Left renal cortex interstitium (tissue), 4 donors: ENCODE measurements around the gene RYK. TPM values are rescaled to one million over a fixed set of nuclear protein-coding genes. Genes with fewer than 3 reads are reported as not detected.
A peak's percentile ranks its signal among the peaks of the same experiment; 100 is the strongest.
"Not testable (repeated sequence)": the region's sequence is repeated elsewhere in the genome, so short reads cannot be mapped to it uniquely, and the experiment has no call there.

Experiments used
- DNase-seq, 4 donors: peaks; one replicate each; pipeline ENCODE4 v3.0.0-alpha.2; 2013; ENCODE audit warnings: low read depth in 4 of 4, low spot score in 2 of 4, missing footprints in 1 of 4
- polyA plus RNA-seq, 4 donors: library from polyadenylated mRNA; unstranded; fragments of 120-200 nt; gene quantifications; one replicate each; pipeline ENCODE4 v1.2.1, GENCODE V29; 2013; ENCODE audit not compliant: insufficient read length in 4 of 4

The RYK gene
- polyA plus RNA-seq, 4 donors, result 88.9 to 106 (median 95.6) TPM

DNA sequence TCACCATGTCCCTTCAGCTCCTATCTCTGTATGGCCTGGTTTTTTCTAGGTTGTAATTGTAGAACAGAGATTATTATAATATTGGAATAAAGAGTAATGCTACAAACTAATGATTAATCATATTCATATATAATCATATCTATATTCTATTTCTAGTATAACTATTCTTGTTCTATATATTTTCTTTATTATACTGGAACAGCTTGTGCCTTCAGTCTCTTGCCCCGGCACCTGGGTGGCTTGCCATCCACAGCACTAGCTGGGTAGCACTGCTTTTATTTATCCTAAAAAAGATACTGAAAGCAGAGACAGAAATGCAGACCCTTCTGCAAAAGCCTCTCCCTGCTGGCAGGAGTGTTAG is 25.9 kb downstream of the RYK start:
- not testable (repeated sequence) for DNase-seq

DNA sequence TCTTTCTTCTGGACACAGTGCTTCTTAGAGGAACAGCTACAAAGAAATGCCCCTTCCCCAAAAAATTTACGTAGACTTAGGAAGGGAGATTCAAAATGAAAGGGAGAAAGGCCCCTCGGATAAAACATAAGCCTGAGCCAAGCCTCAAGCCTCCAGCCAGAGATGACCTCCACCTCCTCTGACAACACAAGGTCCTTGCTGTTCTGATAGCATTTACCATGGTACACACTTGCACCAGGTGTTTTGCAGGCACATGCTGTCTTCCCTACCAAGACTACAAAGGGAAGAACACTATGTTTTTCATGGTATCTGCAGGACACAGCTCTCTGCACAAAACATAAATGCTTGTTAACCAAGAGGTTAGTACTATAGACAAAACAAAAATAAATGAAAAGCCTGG is 27.8 kb downstream of the RYK start:
- no peak for DNase-seq

DNA sequence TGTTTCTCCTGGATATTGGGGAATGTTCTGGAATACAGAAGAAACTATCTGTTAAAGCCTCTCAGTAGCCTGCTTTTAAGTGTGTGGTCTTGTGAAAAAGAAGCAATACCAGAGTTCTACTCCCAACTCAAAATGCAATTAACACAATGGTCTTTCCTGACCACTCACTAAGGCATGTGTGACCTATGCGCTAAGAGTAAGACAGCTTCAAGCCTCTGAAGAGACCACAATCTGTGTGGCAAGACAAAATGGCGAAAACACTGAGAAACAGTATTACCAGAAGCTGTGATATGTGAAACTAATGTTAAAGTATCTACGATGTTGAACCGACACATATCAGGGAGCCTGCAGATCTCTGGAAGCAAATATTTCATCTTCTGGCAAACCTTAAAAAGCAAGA is 33.8 kb downstream of the RYK start:
- DNase-seq, result no peak

DNA sequence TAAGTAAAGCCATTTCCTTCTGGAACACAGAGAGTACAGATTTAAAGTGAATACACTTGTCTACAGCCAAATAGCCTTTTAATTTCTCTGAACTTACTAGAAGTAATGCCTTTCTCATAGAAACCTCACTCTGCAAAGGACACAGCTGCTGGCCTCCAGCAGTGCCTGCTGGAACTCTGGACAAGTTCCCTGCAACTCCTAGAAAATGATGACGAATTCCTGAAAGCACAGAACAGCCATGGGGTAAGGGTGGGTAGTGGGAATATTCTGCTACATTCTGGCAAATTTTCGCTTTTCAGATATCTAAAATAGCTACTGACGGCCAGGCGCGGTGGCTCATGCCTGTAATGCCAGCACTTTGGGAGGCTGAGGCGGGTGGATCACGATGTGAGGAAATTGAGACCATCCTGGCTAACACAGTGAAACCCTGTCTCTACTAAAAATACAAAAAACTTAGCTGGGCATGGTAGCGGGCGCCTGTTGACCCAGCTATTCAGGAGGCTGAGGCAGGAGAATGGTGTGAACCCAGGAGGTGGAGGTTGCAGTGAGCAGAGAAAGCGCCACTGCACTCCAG is 34.4 kb downstream of the RYK start:
- DNase-seq, result no peak

DNA sequence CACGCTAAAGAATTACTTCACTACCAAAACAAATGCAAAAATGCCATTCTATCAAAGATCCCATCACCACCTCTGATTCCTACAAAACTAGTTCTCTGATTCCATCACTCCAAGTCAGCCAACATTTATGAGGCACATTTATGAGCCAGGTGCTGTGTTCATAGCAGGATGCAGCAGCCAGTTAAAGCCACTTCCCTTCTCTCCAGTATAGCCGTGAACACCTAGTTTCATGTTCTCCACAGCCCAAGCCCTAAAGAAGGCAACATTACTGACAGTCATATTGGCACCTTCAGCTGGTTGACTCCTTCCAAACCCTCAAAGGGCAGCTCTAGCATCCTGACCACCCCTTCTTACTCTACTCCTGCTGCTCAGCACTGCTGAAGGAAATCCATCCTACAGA is 36.4 kb downstream of the RYK start:
- no peak for DNase-seq

DNA sequence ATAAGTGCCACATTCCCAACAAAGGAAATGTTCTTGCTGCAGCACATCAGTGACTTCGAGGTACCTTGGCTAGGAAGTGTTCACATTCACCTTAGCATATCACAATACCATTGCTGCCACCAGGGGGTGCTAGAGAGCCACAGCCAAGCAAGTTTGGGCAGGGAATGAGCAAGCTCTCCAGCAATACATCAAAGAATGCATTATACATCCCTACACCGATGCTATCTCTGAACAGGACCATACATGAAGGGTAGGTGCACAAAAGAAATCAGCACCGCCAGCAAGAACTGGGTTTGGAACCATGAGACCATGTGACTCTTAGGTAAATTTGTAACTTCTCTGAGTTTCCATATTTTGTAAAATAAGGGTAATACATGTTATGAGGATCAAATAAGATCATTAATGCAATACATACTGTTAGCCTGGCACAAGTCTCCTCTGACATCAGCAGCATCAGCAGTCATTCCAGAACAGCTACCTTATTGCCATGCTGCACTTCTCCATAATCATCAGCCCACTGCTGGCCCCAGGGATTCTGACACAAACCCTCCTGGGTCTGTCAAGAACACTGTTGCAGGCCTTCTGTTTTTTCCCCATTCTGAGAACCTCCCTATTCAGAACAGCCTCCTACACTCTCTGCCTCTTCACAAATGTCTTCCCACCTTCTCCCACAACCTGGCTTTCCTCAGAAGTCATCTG is 37.5 kb downstream of the RYK start:
- peak; percentile 21 to 54 (median 48) for DNase-seq

DNA sequence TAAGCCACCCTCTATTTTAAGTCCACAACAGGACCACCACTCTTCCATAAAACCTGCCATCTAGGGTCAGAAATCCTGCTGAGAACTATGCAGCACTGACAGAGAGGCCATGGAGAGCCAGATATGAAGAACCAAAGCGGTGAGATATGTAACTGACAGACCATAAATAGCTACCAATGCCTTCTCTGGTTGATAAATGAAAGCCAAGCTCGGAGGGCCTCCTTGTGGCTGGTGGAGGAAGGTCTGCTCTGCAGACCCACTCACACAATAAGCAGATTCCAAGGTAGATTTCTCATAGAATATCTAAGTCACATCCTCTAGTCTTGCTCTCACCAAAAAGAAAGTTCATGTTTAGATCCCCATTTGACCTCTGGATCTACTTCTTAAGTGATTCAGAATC is 38.9 kb downstream of the RYK start:
- peak in 1 of 4 donors; percentile 11 for DNase-seq

DNA sequence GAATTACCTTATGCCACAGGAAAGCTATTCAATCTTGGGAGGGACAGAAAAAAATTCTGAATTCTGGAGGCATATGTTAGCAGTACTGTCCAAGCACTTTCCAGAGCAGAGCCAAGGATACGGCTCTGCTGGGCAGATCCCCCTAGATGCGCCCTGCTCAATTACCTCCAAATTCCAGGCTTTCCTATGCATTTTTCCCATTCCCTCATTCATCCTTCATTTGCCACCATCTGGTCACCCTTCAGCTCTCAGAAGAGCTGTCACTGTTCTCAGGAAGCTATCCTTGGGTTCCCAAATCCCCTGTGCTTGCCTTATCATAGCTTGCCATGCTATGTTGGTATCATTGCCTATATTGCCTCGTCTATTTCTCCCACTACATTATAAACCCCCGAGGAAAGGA is 45.2 kb downstream of the RYK start:
- no peak for DNase-seq

DNA sequence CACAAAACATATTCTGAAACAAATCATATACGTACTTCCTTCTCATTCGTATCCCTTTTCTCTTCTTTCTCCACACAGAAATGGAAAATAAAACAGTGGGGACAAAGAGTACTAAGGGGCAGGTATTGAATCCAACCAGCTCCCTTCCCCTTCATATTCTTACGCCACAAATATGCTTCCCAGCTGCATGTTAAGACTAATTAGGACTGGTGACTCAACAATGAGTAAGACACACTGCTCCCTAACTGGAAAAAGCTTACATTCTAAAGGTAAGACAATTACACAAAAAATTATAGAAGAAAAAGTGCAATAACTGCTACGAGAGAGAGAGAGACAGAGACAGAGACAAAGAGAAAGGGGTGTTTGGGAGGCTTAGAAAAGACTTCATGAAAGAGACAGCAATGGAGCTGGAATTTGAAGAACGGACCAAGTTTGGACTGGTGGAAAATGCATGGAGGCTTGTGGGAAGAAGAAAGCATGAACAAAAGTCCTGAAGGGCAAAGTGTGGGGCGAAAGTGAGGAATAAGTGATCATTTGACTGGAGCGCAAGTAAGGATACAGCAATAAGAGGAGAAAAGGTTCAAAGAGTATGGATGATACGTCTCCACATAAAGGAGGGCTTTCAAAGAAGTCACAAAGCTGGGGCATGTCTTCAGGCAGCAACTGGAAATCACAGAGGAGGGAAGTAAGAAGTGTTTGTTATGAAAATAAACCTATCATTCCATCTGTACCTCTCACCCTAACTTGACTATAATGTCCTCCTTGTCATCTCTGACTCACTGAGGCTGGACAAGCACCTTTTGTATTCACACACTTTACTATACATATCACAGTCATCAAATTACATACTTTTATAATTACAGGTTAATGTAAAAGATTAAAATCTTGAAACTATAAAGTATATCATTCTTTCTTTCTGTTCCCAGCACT is 49.2 kb downstream of the RYK start:
- DNase-seq, result no peak

DNA sequence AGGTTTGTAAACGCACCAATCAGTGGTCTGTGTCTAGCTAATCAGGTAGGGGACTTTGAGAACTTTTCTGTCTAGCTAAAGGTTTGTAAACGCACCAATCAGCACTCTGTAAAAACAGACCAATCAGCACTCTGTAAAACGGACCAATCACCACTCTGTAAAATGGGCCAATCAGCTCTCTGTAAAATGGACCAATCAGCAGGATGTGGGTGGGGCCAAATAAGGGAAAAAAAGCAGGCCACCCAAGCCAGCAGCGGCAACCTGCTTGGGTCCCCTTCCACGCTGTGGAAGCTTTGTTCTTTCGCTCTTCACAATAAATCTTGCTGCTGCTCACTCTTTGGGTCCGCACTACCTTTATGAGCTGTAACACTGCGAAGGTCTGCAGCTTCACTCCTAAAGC is 50.8 kb downstream of the RYK start:
- not testable (repeated sequence) for DNase-seq

DNA sequence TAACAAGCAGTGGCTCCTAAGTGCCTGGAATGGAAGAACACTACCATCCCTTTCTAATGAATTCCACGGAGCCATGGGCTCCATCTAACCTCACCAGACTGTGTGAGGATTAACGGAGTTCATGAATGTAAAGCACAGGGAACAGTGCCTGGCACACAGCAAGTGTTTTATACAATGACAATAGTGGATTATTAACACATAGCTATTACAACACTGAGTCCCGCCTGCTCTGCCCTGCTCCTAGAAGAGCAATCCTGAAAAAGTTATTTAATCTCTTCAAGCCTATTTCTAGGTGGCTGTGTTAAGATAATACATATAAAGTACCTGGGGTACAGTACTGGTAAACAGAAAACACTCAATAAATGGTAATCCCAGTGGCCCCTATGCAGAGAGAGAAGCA is 51.4 kb downstream of the RYK start:
- DNase-seq, result no peak

DNA sequence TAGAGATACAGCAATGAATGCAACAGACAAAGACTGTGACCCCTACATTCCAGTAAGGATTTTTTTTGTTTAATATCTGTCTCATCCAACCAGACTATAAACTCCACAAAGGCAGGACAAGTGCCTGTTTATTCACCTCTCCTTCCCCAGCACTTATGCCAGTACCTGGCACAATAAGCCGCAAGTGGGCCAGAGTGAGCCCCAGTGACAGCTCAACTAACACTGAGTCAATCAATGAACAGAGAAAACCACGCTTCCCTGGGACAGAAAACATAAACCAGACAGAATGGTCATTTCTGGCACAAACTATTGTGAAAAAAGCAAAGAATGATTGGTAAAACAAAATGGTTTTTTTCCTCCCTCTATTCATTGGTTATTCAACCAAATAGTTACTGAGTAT is 52.2 kb downstream of the RYK start:
- no peak for DNase-seq

DNA sequence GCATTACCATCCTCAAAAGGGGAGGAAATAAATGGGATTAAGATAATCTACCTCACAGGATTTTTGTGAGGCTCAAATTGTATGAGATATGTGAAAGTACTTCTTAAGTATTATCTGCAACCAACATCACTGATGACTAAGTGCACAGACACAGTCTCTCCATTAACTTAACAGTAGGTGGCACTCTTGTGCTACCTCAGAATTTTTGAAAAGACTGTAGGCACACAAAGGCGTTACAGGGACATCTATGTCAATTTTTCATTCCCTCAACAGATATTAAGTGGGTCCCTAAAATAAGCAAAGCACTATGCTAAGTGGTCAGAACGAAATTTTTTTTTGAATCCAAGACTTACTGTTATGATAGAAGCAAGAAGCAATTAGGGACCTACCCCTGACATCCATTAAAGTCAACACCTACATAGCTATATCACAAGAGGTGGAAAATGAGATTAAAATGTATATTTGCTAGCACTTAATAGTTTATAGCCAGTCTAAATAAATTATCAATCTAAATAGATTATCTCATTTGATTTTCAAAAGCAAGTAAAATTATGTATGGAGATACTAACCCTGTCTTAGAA is 52.9 kb downstream of the RYK start:
- DNase-seq, result peak in 2 of 4 donors; percentile 6 to 46

DNA sequence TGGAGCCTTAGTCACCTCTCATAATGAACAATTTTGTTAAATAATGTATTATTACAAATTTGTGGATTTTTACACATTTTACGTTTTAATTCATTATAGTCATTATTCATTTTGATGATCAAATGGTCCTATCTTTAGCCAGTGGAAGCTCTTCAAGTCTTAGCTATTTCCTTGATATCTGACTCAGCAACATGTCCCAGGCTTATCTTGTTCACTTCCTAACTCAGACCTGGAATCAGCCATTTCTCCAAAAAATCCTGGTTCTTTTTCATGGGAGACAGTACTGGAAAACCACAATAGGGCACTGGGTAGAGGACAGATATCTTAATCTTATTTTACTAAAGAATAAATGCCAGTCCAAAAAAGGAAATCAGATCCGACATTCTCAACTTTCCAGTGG is 56.4 kb downstream of the RYK start:
- DNase-seq, result no peak

DNA sequence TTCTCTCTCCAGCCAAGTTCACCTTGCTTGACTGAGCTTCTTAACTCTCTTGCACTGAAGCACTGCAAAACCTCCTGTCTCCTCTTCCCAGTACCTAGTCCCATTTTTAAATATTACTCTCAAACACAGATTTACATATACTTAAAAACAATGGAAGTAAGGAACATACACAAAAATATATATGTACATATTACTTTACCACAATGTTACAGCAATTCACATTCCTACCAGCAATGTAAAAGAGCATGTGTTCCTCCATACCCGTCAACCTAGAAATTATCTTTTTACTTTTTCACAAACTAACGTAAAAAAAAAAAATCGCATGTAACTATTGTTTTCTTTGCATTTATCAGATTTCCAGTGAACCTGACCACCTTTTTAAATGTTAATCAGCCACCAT is 60.4 kb downstream of the RYK start:
- DNase-seq, result no peak

DNA sequence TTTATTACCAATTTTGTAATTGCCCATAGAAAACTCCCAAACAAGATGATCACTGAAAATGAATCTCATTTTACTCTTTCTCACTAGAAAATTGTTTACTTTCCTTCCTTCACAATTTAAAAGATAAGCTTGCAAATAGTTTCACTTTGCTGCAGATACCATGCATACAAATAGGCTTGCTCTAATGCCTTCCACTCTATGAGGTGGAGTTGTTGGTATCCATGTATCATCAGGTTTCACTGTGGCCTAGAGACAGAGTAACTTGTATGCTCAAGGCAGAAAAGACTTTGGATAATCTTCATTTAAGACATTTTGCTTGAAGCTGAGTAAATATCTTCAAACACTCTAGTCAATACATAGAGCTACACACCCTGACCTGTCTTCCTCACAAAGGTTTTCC is 60.8 kb downstream of the RYK start:
- no peak for DNase-seq

DNA sequence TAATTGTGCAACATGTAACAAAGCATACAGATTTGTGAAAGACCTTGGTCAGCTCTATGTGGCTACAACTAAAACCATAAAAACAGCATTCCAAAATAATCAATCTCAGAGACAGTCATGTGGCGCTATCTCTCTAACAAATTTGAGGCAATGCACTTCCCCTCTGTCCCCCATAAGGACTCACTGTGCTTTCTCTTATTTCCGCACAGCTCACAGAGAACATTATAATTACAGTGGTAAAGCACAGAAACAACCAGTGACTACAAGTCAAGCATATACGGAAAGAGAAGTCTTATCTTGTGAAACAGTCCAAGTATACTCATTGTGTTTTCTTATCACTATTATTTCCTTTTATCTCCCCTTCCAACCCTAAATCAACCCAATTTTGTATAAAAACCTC is 64.3 kb downstream of the RYK start:
- DNase-seq, result no peak

DNA sequence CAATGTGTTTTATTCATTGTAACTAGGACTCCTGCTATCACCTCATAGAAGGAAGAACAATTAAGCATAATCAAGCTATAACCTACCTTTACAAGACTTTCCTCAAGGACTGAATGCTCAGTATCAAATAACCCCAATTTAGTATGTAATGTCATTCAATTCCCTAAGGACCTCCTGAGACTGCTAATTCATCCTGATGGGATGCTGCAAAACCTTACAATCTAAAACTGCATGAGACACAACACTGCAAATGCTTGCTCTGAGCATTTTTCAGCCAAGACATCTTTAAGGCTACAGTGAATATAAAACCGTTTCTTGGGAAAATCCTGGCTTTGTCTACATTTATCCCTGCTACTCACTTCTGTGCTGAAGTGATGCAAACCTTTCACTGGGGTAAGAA is 69.9 kb downstream of the RYK start:
- DNase-seq, result no peak

DNA sequence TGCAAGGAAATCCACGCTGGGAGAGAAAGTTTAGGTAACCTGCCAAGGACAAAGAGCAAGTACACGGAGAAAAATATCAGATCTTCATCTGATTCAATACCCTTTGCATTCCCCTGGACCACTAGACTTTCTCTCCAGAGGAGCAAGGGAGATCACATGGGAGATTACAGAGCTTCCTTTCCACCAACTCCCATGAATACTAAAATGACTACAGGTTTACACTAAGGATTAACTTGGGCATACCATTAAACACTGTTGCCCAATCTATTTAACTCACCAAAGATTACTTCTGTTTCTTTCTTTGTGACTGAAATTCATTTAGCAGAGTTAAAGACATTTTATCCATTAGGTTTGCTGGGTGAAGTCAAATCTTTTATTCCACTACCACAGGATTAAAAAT is 71.2 kb downstream of the RYK start:
- DNase-seq, result no peak

DNA sequence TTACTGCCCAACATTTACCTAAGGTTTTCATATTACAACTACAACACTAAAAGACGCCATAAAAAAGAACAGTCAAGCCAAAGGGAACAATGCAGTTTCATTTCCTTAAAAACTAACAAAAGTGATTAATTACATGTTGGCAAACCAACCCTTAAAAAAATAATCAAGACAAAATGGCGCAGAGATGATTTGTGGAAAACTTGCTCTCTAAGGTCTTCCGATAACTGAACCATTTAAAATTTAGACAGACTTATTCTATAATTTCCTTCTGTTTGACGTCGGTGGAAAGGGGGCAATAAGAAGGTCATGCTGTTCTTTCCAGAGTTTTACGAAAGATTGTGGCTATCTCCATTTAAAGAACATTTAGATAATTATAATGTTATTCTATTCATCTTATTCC is 87.6 kb downstream of the RYK start:
- DNase-seq, result peak in 1 of 4 donors; percentile 24

DNA sequence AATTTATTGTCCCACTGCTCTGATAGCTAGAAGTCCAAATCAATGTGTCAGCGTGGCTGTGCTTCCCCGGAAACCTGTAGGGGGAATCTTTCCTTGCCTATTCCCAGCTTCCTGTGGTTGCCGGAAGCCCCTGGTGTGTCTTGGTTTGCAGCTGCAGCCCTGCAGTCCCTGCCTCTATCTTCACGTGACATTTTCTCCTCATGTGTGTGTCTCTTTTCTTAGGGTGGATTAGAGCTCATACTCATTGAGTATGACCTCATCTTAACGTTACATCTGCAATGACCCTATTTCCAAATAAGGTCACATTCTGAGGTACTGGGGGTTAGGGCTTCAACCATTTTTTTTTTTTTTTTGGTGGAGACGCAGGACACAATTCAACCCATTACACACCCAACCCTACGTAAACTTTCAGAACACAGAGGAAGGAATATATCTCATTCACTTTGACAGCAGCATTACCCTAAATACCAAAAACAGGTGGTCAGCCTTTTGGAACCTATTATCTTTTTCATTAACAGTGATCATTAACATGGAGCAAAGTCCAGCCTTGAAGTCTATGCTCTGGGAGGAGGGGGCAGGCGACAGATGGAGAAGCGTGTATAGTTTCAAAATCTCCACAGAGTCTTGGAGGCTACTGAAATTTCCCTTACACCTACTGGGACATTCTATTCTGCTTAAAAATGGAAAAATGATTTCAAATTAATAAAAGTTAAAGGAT is 88.6 kb downstream of the RYK start:
- DNase-seq, result no peak
